ENCODE measurements around the gene ADGRF4. TPM values are rescaled to one million over a fixed set of nuclear protein-coding genes. Genes with fewer than 3 reads are reported as not detected.

Gene ADGRF4
- total RNA-seq, 1 experiment from 2014 or later, result not detected

- Histone ChIP-seq H2BK5ac (ENCODE audit: insufficient read length, low read length) (no peak overlapping the region), H3K4me2 (ENCODE audit: insufficient read depth, insufficient read length, low read length) (no peak overlapping the region), H4K5ac (ENCODE audit: insufficient read length, low read depth, low read length) (no peak overlapping the region), H2AK5ac (ENCODE audit: insufficient read length, low read length) (no peak overlapping the region), H3K79me2 (ENCODE audit: insufficient read depth, low read length) (no peaks in the 10 kb centered on the region), H3K18ac (ENCODE audit: insufficient read length, low read depth, low read length) (no peak overlapping the region), H3K79me1 (ENCODE audit: insufficient read depth, low read depth, low read length, poor library complexity, severe bottlenecking) (no peaks in the 10 kb centered on the region), H4K20me1 (ENCODE audit: control insufficient read depth, insufficient read depth, insufficient read length) (no peaks in the 10 kb centered on the region), H3K27me3 (ENCODE audit: insufficient read depth, low read length) (no peaks in the 10 kb centered on the region), H2AFZ (ENCODE audit: low read length) (no peak overlapping the region), H3K23me2 (ENCODE audit: insufficient read length, low read depth, low read length, poor library complexity, severe bottlenecking) (no peaks in the 10 kb centered on the region), H2BK15ac (ENCODE audit: low read depth, low read length) (no peak overlapping the region), H3K56ac (ENCODE audit: insufficient read length, low read depth, low read length) (no peak overlapping the region), H3K9ac (ENCODE audit: extremely low read depth, insufficient read length, low read length) (no peak overlapping the region), H4K8ac (replicated peaks; ENCODE audit: insufficient read length, low read depth, low read length) (no peak overlapping the region), H3T11ph (ENCODE audit: low read length) (no peak overlapping the region), H2BK20ac (ENCODE audit: low read depth, low read length, poor library complexity, severe bottlenecking) (no peak overlapping the region), H2BK12ac (ENCODE audit: insufficient read length, low read depth, low read length) (no peak overlapping the region), H3K14ac (ENCODE audit: insufficient read depth, low read length) (no peak overlapping the region), H3K27ac (ENCODE audit: insufficient read length, low read depth, low read length) (no peak overlapping the region), H3K23ac (ENCODE audit: insufficient read length, low read depth, low read length) (no peak overlapping the region), H3K4me1 (ENCODE audit: insufficient read depth, low read length) (peaks cover 3% of the 10 kb centered on the region; the same call in 1 of the 2 replicates), H4K91ac (ENCODE audit: insufficient read length, low read depth, low read length) (no peak overlapping the region), H3K9me3 (ENCODE audit: control insufficient read depth, low read depth, low read length) (no peaks in the 10 kb centered on the region), H2BK120ac (ENCODE audit: low read depth, low read length, poor library complexity, severe bottlenecking) (no peak overlapping the region), H3K4ac (ENCODE audit: low read depth, low read length) (no peak overlapping the region)
- Mint-ChIP-seq H3K9me3 (no peaks in the 10 kb centered on the region), H3K36me3 (ENCODE audit: insufficient read depth in 1 of 3, low read depth in 3 of 3) (no peaks in the 10 kb centered on the region), H3K4me3 (no peak overlapping the region), H3K27me3 (ENCODE audit: low read depth) (no peaks in the 10 kb centered on the region), H3K27ac (peak overlapping the region; percentile 88 to 94 (median 90)), H3K4me1 (peaks cover 13 to 24% of the 10 kb centered on the region in 2 experiments)
- peak; percentile 77 for DNase-seq
- WGBS (ENCODE audit: extremely low coverage, insufficient read length, low lambda C conversion rate), result no CpG with 5 or more reads among the region's 13 CpGs
- no peak for TF ChIP-seq CTCF (conservative IDR thresholded peaks at IDR 0.05)
These were observed 34.7 kb upstream of the ADGRF4 start for GRCh38 chr6:47663462-47664216.

All from H9 (cell line).